HepG2 (cell line): ENCODE results near the gene FRMD4A. TPM values are rescaled to one million over a fixed set of nuclear protein-coding genes. Genes with fewer than 3 reads are reported as not detected.
A peak's percentile ranks its signal among the peaks of the same experiment; 100 is the strongest.

ENCODE experiments used
- ARHGAP35 ChIP-seq: sonication (generic); formaldehyde crosslinking; IDR thresholded peaks from 2 replicates; pipeline ENCODE4 v1.9.0; 2022; ENCODE audit warnings: mild to moderate bottlenecking, inconsistent platforms, moderate library complexity, missing genetic modification reagents, borderline replicate concordance
- CEBPB ChIP-seq: IDR thresholded peaks from 2 replicates; pipeline ENCODE4 v1.6.1; 2011; ENCODE audit warnings: low read depth, low read length, improper control_type of control experiment, borderline replicate concordance
- ERF ChIP-seq: IDR thresholded peaks from 2 replicates; pipeline ENCODE4 v1.6.1; 2018; ENCODE audit warnings: missing biosample characterization, missing genetic modification reagents
- GABPA ChIP-seq, 2 experiments: IDR thresholded peaks; 2 replicates each; pipeline ENCODE4 v1.6.1; 2011 to 2016; ENCODE audit warnings: low read depth in 2 of 2, low read length in 1 of 2, missing biosample characterization in 1 of 2, missing genetic modification characterization in 1 of 2
- ISL2 ChIP-seq: sonication (generic); formaldehyde crosslinking; IDR thresholded peaks from 2 replicates; pipeline ENCODE4 v1.5.0; 2020; ENCODE audit warnings: missing genetic modification reagents
- MTA3 ChIP-seq: sonication (generic); formaldehyde crosslinking; IDR thresholded peaks from 2 replicates; pipeline ENCODE4 v1.4.0; 2020; ENCODE audit warnings: missing genetic modification reagents
- PRPF4 ChIP-seq: fragments of 200-400 bp; formaldehyde crosslinking; IDR thresholded peaks from 2 replicates; pipeline ENCODE4 v1.6.1; 2016; ENCODE audit warnings: low read length, low read depth; ENCODE audit not compliant: poor library complexity, severe bottlenecking
- RXRA ChIP-seq: sonication (generic); formaldehyde crosslinking; IDR thresholded peaks from 2 replicates; pipeline ENCODE4 v1.5.1; 2020; ENCODE audit warnings: missing genetic modification reagents
- ZMYM3 ChIP-seq: sonication (generic); formaldehyde crosslinking; IDR thresholded peaks from 2 replicates; pipeline ENCODE4 v1.5.1; 2020; ENCODE audit warnings: mild to moderate bottlenecking, missing genetic modification reagents
- ZNF34 ChIP-seq: sonication (generic); formaldehyde crosslinking; IDR thresholded peaks from 2 replicates; pipeline ENCODE4 v1.4.0; 2020; ENCODE audit warnings: mild to moderate bottlenecking, missing genetic modification reagents, borderline replicate concordance
- polyA plus RNA-seq, 8 experiments: library from polyadenylated mRNA; depleted of rRNA in 3 of 8; stranded (reverse) in 7 of 8; unstranded in 1 of 8; fragments of >200 nt; fragmentation: Illumina TruSeq in 4 of 8; extraction: Trizol in 4 of 8; gene quantifications; 2 replicates each; pipeline versions ENCODE4 v1.2.1 to v1.2.3, GENCODE V29; 2011 to 2016; ENCODE audit warnings: low read depth in 4 of 8, missing spikeins in 1 of 8, mixed read lengths in 1 of 8; ENCODE audit not compliant: insufficient read depth in 1 of 8
- total RNA-seq, 5 experiments: library from RNA; depleted of rRNA; stranded (reverse); fragments of >200 nt; fragmentation: Illumina TruSeq; extraction: Trizol; gene quantifications; 2 replicates each; pipeline ENCODE4 v1.2.3, GENCODE V29; 2016; ENCODE audit warnings: low read depth in 1 of 5
- TF ChIP-seq, protein P1 (sequence below): sonication (generic); formaldehyde crosslinking; IDR thresholded peaks from 2 replicates; pipeline ENCODE4 v1.9.0; 2021; ENCODE audit warnings: missing genetic modification reagents, borderline replicate concordance
- TF ChIP-seq, protein P2 (sequence below), 2 experiments: sonication (generic) in 1 of 2; formaldehyde crosslinking in 1 of 2; IDR thresholded peaks; 2 replicates each; pipeline versions ENCODE4 v1.4.0 to v1.6.1; 2018 to 2020; ENCODE audit warnings: missing genetic modification reagents in 2 of 2, borderline replicate concordance in 1 of 2, low read depth in 1 of 2, mild to moderate bottlenecking in 1 of 2, missing biosample characterization in 1 of 2

FRMD4A gene
- total and polyA plus RNA-seq, 2 of the 13 experiments (the other 11 are each of a cell fraction or from before 2014, with no cell fraction given) = 0.09 to 0.26 TPM

DNA sequence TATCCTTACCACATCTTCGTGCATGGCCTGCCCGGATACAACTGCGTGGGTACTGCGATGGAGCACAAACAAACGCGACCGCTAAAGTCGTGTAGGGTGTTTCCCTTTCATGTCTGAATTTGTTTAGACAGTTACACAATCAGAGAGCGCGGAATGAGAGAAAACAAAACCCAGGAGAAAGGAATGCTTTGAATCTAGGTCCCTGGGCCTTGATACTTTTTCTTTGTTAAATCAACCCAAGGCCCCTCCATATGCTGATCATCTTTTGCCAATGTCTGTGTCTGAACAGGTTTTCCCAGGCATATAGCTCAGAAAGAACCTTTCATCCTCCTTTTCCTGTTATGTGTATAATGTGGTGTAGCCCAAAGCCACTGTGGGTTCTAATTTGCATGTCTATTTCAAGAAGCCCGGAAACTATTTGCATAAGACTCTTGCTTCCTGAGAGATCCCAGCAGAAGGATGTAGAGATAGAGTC lies 145.8 kb downstream of the FRMD4A start (continued):
- TF ChIP-seq CEBPB (peak; percentile 92), ARHGAP35 (CRISPR knock-in tag) (no peak), MTA3 (CRISPR knock-in tag) (no peak), ZNF34 (CRISPR knock-in tag) (no peak), ISL2 (CRISPR knock-in tag) (peak; percentile 74), GABPA (IDR thresholded peaks at IDR 0.05; ENCODE audit: low read depth, low read length) (no peak), GABPA (CRISPR knock-in tag; IDR thresholded peaks at IDR 0.05; ENCODE audit: low read depth) (peak; percentile 7; the same call in 1 of the 2 replicates), PRPF4 (no peak), ERF (peak; percentile 41; the same call in 1 of the 2 replicates), ZMYM3 (no peak), RXRA (CRISPR knock-in tag) (no peak; the same call in 1 of the 2 replicates)
- TF ChIP-seq, protein P1, sequence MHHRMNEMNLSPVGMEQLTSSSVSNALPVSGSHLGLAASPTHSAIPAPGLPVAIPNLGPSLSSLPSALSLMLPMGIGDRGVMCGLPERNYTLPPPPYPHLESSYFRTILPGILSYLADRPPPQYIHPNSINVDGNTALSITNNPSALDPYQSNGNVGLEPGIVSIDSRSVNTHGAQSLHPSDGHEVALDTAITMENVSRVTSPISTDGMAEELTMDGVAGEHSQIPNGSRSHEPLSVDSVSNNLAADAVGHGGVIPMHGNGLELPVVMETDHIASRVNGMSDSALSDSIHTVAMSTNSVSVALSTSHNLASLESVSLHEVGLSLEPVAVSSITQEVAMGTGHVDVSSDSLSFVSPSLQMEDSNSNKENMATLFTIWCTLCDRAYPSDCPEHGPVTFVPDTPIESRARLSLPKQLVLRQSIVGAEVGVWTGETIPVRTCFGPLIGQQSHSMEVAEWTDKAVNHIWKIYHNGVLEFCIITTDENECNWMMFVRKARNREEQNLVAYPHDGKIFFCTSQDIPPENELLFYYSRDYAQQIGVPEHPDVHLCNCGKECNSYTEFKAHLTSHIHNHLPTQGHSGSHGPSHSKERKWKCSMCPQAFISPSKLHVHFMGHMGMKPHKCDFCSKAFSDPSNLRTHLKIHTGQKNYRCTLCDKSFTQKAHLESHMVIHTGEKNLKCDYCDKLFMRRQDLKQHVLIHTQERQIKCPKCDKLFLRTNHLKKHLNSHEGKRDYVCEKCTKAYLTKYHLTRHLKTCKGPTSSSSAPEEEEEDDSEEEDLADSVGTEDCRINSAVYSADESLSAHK (CRISPR knock-in tag) = no peak
- TF ChIP-seq, protein P2, sequence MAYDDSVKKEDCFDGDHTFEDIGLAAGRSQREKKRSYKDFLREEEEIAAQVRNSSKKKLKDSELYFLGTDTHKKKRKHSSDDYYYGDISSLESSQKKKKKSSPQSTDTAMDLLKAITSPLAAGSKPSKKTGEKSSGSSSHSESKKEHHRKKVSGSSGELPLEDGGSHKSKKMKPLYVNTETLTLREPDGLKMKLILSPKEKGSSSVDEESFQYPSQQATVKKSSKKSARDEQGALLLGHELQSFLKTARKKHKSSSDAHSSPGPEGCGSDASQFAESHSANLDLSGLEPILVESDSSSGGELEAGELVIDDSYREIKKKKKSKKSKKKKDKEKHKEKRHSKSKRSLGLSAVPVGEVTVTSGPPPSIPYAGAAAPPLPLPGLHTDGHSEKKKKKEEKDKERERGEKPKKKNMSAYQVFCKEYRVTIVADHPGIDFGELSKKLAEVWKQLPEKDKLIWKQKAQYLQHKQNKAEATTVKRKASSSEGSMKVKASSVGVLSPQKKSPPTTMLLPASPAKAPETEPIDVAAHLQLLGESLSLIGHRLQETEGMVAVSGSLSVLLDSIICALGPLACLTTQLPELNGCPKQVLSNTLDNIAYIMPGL (CRISPR knock-in tag; IDR thresholded peaks at IDR 0.05; ENCODE audit: borderline replicate concordance in 1 of 2, low read depth in 1 of 2) = no peak
